ENCODE measurements around the gene TACC2. TPM values are rescaled to one million over a fixed set of nuclear protein-coding genes. Genes with fewer than 3 reads are reported as not detected.

The TACC2 gene
- total RNA-seq, 1 donor from 2014 or later, result 10.7 TPM

DNA sequence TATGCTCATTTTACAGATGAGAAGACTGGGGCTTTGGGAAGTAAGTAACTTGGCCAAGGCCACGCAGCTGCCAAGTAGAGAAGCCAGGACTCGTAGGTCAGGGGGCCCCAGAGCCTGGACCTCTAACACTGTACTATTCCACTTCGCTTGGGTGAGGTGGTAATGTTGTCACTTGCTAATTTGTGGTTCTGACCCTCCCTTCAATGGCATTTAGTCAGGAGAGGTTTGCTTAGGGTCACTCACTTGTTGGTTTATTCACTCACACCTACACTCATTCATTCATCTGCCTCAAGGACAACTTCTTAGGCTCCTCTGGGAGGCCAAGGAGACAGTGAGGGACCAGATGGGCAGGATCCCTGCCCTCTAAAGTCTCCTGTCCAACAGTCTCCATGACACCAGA is 303.4 kb downstream of the TACC2 start:
- Histone ChIP-seq H3K9me3 (ENCODE audit: low read depth) (no peaks in the 10 kb centered on the region), H3F3A (ENCODE audit: low read depth) (no peaks in the 10 kb centered on the region), H3K9ac (no peak overlapping the region), H3K27ac (no peak overlapping the region), H4K20me1 (ENCODE audit: low read depth) (no peaks in the 10 kb centered on the region), H3K4me2 (no peak overlapping the region), H3K4me1 (peaks cover 4% of the 10 kb centered on the region), H3K79me2 (ENCODE audit: low read depth) (no peaks in the 10 kb centered on the region), H3K36me3 (no peaks in the 10 kb centered on the region), H3K27me3 (no peaks in the 10 kb centered on the region), H3K4me3 (no peak overlapping the region), H2AFZ (replicated peaks) (no peak overlapping the region)
- TF ChIP-seq, protein P1, sequence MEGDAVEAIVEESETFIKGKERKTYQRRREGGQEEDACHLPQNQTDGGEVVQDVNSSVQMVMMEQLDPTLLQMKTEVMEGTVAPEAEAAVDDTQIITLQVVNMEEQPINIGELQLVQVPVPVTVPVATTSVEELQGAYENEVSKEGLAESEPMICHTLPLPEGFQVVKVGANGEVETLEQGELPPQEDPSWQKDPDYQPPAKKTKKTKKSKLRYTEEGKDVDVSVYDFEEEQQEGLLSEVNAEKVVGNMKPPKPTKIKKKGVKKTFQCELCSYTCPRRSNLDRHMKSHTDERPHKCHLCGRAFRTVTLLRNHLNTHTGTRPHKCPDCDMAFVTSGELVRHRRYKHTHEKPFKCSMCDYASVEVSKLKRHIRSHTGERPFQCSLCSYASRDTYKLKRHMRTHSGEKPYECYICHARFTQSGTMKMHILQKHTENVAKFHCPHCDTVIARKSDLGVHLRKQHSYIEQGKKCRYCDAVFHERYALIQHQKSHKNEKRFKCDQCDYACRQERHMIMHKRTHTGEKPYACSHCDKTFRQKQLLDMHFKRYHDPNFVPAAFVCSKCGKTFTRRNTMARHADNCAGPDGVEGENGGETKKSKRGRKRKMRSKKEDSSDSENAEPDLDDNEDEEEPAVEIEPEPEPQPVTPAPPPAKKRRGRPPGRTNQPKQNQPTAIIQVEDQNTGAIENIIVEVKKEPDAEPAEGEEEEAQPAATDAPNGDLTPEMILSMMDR (IDR thresholded peaks at IDR 0.05), result no peak
- TF ChIP-seq EZH2 (IDR thresholded peaks at IDR 0.05) (no peak), EZH2phosphoT487 (IDR thresholded peaks at IDR 0.05) (no peak)
- Mint-ChIP-seq H3K9me3 (no peaks in the 10 kb centered on the region), H3K27me3 (ENCODE audit: insufficient read depth, low read depth) (peaks cover 4% of the 10 kb centered on the region), H3K4me1 (peaks cover 6% of the 10 kb centered on the region), H3K27ac (no peak overlapping the region), H3K36me3 (no peaks in the 10 kb centered on the region), H3K4me3 (no peak overlapping the region)
- DNase-seq (ENCODE audit: low spot score), result no peak

DNA sequence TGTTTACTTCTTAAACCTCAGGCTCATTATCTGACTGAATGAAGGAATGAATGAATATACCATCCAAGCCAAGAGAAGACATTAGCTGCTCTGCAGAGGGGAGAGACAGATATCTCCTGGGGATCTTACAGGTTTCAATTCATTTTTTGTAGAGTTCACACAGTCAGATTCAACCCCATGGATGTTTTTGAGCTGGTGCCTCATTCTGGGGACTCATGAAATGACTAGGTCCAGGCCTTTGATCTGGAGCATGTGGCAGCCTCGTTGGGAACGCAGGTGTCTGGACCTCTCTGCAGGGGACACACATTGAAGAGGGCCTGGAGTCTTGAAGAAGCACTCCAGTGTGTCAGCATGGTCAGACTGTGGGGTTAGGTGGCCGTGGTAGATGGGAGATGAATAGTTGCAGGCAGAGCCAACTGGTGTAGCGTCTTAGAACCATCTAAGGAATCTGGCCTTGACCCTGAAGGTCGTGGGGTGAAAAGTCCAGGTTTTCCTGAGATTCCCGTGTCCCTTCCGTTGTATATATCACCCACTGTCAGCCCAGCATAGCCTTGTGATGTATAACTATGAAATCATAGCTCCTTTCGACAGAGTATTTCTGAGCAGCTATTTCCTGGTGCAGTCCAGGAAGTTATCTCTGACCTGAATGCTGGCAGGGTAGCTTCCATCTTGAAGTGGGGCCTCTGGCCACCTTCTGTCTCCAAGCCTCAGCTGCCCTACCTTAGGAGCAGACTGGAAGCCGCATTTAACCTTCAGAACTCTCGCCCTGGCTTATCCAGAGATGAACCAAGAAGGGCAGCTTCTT is 304.4 kb downstream of the TACC2 start:
- Histone ChIP-seq H3K79me2 (ENCODE audit: low read depth) (no peaks in the 10 kb centered on the region), H3K9me3 (ENCODE audit: low read depth) (no peaks in the 10 kb centered on the region), H3K9ac (no peak overlapping the region), H3K4me3 (no peak overlapping the region), H3K4me2 (no peak overlapping the region), H3F3A (ENCODE audit: low read depth) (no peaks in the 10 kb centered on the region), H3K27me3 (no peaks in the 10 kb centered on the region), H4K20me1 (ENCODE audit: low read depth) (no peaks in the 10 kb centered on the region), H2AFZ (replicated peaks) (no peak overlapping the region), H3K36me3 (no peaks in the 10 kb centered on the region), H3K4me1 (peaks cover 3% of the 10 kb centered on the region), H3K27ac (no peak overlapping the region)
- no peak overlapping the region for H3K4me3 Mint-ChIP-seq
- H3K36me3 Mint-ChIP-seq, result no peaks in the 10 kb centered on the region
- no peaks in the 10 kb centered on the region for H3K9me3 Mint-ChIP-seq
- H3K4me1 Mint-ChIP-seq, result peaks cover 2% of the 10 kb centered on the region
- no peak for DNase-seq (ENCODE audit: low spot score)
- peaks cover 4% of the 10 kb centered on the region for H3K27me3 Mint-ChIP-seq (ENCODE audit: insufficient read depth, low read depth)
- TF ChIP-seq EZH2phosphoT487 (IDR thresholded peaks at IDR 0.05) (no peak), EZH2 (IDR thresholded peaks at IDR 0.05) (no peak)
- TF ChIP-seq, protein P1 (IDR thresholded peaks at IDR 0.05), result no peak
- H3K27ac Mint-ChIP-seq, result no peak overlapping the region

DNA sequence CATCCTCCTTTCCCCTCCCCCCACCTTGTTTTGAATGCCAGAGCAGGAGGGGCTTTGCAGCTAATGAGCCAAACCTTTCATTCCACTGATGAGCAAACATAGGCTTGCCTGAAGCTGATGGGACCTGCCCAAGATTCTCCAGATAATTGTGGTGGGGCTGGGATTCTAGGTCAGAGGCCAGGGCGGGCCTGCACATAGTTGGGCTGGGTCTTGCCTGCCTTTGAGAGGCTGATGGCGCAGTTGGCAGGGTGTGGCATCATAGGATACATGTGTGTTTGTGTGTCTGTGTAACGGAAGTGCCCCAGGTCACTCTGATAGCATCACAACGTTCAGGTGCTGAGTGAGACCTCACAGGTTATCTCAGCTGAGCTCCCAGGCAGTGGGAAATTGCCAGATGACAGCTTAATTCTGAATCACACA is 305.0 kb downstream of the TACC2 start:
- Histone ChIP-seq H3K4me2 (no peak overlapping the region), H3K79me2 (ENCODE audit: low read depth) (no peaks in the 10 kb centered on the region), H3K27me3 (no peaks in the 10 kb centered on the region), H3K9ac (no peak overlapping the region), H3K9me3 (ENCODE audit: low read depth) (no peaks in the 10 kb centered on the region), H3K4me1 (peaks cover 3% of the 10 kb centered on the region), H3F3A (ENCODE audit: low read depth) (no peaks in the 10 kb centered on the region), H3K36me3 (no peaks in the 10 kb centered on the region), H4K20me1 (ENCODE audit: low read depth) (no peaks in the 10 kb centered on the region), H3K4me3 (no peak overlapping the region), H2AFZ (replicated peaks) (no peak overlapping the region), H3K27ac (no peak overlapping the region)
- Mint-ChIP-seq H3K36me3 (no peaks in the 10 kb centered on the region), H3K4me1 (peaks cover 3% of the 10 kb centered on the region), H3K9me3 (no peaks in the 10 kb centered on the region), H3K4me3 (no peak overlapping the region), H3K27ac (no peak overlapping the region), H3K27me3 (ENCODE audit: insufficient read depth, low read depth) (peaks cover 4% of the 10 kb centered on the region)
- TF ChIP-seq, protein P1 (IDR thresholded peaks at IDR 0.05), result no peak
- no peak for TF ChIP-seq EZH2phosphoT487 (IDR thresholded peaks at IDR 0.05)
- no peak for TF ChIP-seq EZH2 (IDR thresholded peaks at IDR 0.05)
- DNase-seq (ENCODE audit: low spot score), result no peak
